Keratinocyte (primary cell): ENCODE data around the gene CDC26. TPM values are rescaled to one million over a fixed set of nuclear protein-coding genes. Genes with fewer than 3 reads are reported as not detected.

Experiments used
- DNase-seq: peaks from one replicate; pipeline ENCODE4 v3.0.0-alpha.2; 2011; ENCODE audit warnings: low read depth, missing footprints, low spot score
- FAIRE-seq: peaks from 2 replicates; lab custom pipeline; 2011; peaks lifted over from hg19 to GRCh38; lab: Jason Lieb, UNC
- H2AFZ ChIP-seq: 2 replicates; pipeline ENCODE4 v1.6.0; 2012; ENCODE audit warnings: low read length, control low read depth, inconsistent platforms; ENCODE audit not compliant: control insufficient read depth
- H3K27ac ChIP-seq: 2 replicates; pipeline ENCODE4 v1.5.1; 2011; ENCODE audit warnings: low read length; ENCODE audit not compliant: control insufficient read depth, insufficient read depth
- H3K27me3 ChIP-seq: 3 replicates; pipeline ENCODE4 v1.6.0; 2011; ENCODE audit warnings: low read length; ENCODE audit not compliant: control insufficient read depth, insufficient read depth; ENCODE audit errors: extremely low read depth
- H3K36me3 ChIP-seq, 2 experiments: 2 replicates in 1 of 2; 3 replicates in 1 of 2; pipeline ENCODE4 v1.5.1; 2011; ENCODE audit warnings: low read length in 2 of 2, mild to moderate bottlenecking in 1 of 2; ENCODE audit not compliant: control insufficient read depth in 2 of 2, insufficient read depth in 2 of 2; ENCODE audit errors: extremely low read depth in 1 of 2
- H3K4me1 ChIP-seq: 3 replicates; pipeline ENCODE4 v1.5.1; 2011; ENCODE audit warnings: low read length; ENCODE audit not compliant: control insufficient read depth, insufficient read depth; ENCODE audit errors: extremely low read depth
- H3K4me2 ChIP-seq: 3 replicates; pipeline ENCODE4 v1.6.0; 2011; ENCODE audit warnings: low read depth, low read length; ENCODE audit not compliant: control insufficient read depth, insufficient read depth; ENCODE audit errors: extremely low read depth
- H3K4me3 ChIP-seq, 3 experiments: fragments of 200-600 bp in 1 of 3; sonication (generic) in 1 of 3; 2 replicates in 2 of 3; 3 replicates in 1 of 3; pipeline ENCODE4 v1.5.1; 2011 to 2016; ENCODE audit warnings: low read length in 3 of 3, mild to moderate bottlenecking in 3 of 3, control low read depth in 2 of 3, inconsistent platforms in 1 of 3, low read depth in 1 of 3, mixed read lengths in 1 of 3, mixed run types in 1 of 3, moderate library complexity in 1 of 3; ENCODE audit not compliant: control insufficient read depth in 2 of 3, insufficient read depth in 2 of 3; ENCODE audit errors: extremely low read depth in 1 of 3
- H3K79me2 ChIP-seq: 2 replicates; pipeline ENCODE4 v1.6.0; 2012; ENCODE audit warnings: low read length; ENCODE audit not compliant: control insufficient read depth, insufficient read depth
- H3K9ac ChIP-seq: 3 replicates; pipeline ENCODE4 v1.6.0; 2011; ENCODE audit warnings: low read length; ENCODE audit not compliant: control insufficient read depth, insufficient read depth; ENCODE audit errors: extremely low read depth
- H3K9me1 ChIP-seq: 3 replicates; pipeline ENCODE4 v1.6.0; 2011; ENCODE audit warnings: low read length; ENCODE audit not compliant: control insufficient read depth, insufficient read depth; ENCODE audit errors: extremely low read depth
- H3K9me3 ChIP-seq: 2 replicates; pipeline ENCODE4 v1.5.1; 2012; ENCODE audit warnings: low read depth, low read length; ENCODE audit not compliant: control insufficient read depth
- H4K20me1 ChIP-seq: 3 replicates; pipeline ENCODE4 v1.6.0; 2011; ENCODE audit warnings: low read length; ENCODE audit not compliant: control insufficient read depth, insufficient read depth; ENCODE audit errors: extremely low read depth
- CTCF ChIP-seq, 3 experiments: IDR thresholded peaks in 1 of 3; conservative IDR thresholded peaks in 1 of 3; optimal IDR thresholded peaks in 1 of 3; 2 replicates in 2 of 3; 3 replicates in 1 of 3; pipeline versions ENCODE3 to v1.5.1; 2011; ENCODE audit warnings: low read length in 3 of 3, mild to moderate bottlenecking in 3 of 3, moderate library complexity in 2 of 3, control low read depth in 1 of 3, inconsistent platforms in 1 of 3; ENCODE audit not compliant: insufficient read depth in 2 of 3; ENCODE audit errors: extremely low read depth in 1 of 3
- EZH2 ChIP-seq: IDR thresholded peaks from one replicate; pipeline ENCODE4 v1.6.1; 2012; ENCODE audit warnings: inconsistent platforms, mild to moderate bottlenecking, low read length, moderate library complexity
- dilution Hi-C: fragments of 300-500 bp; cut with MboI; formaldehyde crosslinking; loops from one replicate; pipeline ENCODE4 v1.7.0; 2020; ENCODE audit warnings: low sequenced_read_pairs; ENCODE audit not compliant: extremely low pct_ligation_motif_present
- polyA plus RNA-seq, 5 experiments: library from polyadenylated mRNA; depleted of rRNA in 3 of 5; stranded (reverse) in 3 of 5; stranded (forward) in 1 of 5; unstranded in 1 of 5; fragments of >200 nt; gene quantifications; 1 replicate in 1 of 5; 2 replicates in 3 of 5; 3 replicates in 1 of 5; pipeline versions ENCODE4 v1.2.1 to v1.2.3, GENCODE V29; 2011 to 2012; ENCODE audit warnings: missing spikeins in 2 of 5, low read depth in 1 of 5, low replicate concordance in 1 of 5

CDC26 gene
- polyA plus RNA-seq, 1 donor (not counting 4 experiments of a cell fraction or from before 2014, with no cell fraction given): 56.8 TPM

GRCh38 chr9:113316030-113316429, 40.7 kb upstream of the CDC26 start:
- Histone ChIP-seq H3K27ac (no peak overlapping the region), H2AFZ (no peak overlapping the region), H3K4me1 (no peaks in the 10 kb centered on the region), H3K79me2 (no peaks in the 10 kb centered on the region), H4K20me1 (no peaks in the 10 kb centered on the region), H3K9ac (no peak overlapping the region), H3K9me3 (no peaks in the 10 kb centered on the region), H3K27me3 (no peaks in the 10 kb centered on the region), H3K36me3 (peaks cover 0 to 2% of the 10 kb centered on the region in 2 experiments), H3K4me3 (no peak overlapping the region), H3K4me2 (no peak overlapping the region), H3K9me1 (no peaks in the 10 kb centered on the region)
- FAIRE-seq (no peak), DNase-seq (no peak)
- dilution Hi-C loops: no loop called here
- TF ChIP-seq CTCF (optimal IDR thresholded peaks at IDR 0.05 in 1 of 3, IDR thresholded peaks at IDR 0.05 in 1 of 3, conservative IDR thresholded peaks at IDR 0.05 in 1 of 3; ENCODE audit: extremely low read depth in 1 of 3, insufficient read depth in 2 of 3, low read length in 3 of 3) (no peak), EZH2 (no peak)

GRCh38 chr9:113315231-113315630, 39.9 kb upstream of the CDC26 start:
- Histone ChIP-seq H3K79me2 (no peaks in the 10 kb centered on the region), H3K4me3 (no peak overlapping the region), H3K4me2 (no peak overlapping the region), H3K9ac (no peak overlapping the region), H4K20me1 (no peaks in the 10 kb centered on the region), H3K27ac (no peak overlapping the region), H3K9me1 (no peaks in the 10 kb centered on the region), H3K36me3 (peaks cover 0 to 2% of the 10 kb centered on the region in 2 experiments), H3K9me3 (no peaks in the 10 kb centered on the region), H2AFZ (no peak overlapping the region), H3K4me1 (no peaks in the 10 kb centered on the region), H3K27me3 (no peaks in the 10 kb centered on the region)
- TF ChIP-seq CTCF (optimal IDR thresholded peaks at IDR 0.05 in 1 of 3, IDR thresholded peaks at IDR 0.05 in 1 of 3, conservative IDR thresholded peaks at IDR 0.05 in 1 of 3; ENCODE audit: extremely low read depth in 1 of 3, insufficient read depth in 2 of 3, low read length in 3 of 3): no peak
- no peak for TF ChIP-seq EZH2
- FAIRE-seq: no peak
- DNase-seq: no peak
- dilution Hi-C loops: no loop called here
